Colonic mucosa (tissue), 4 donors: ENCODE data around the gene EMILIN2. TPM values are rescaled to one million over a fixed set of nuclear protein-coding genes. Genes with fewer than 3 reads are reported as not detected.
"Not testable (repeated sequence)": the region's sequence is repeated elsewhere in the genome, so short reads cannot be mapped to it uniquely, and the experiment has no call there.

Source experiments
- DNase-seq: peaks from one replicate; pipeline ENCODE4 v3.0.0-alpha.2; 2020
- H3K27ac ChIP-seq: fragments of 200-600 bp; one replicate; pipeline ENCODE4 v1.8.0; 2021
- H3K27me3 ChIP-seq: fragments of 200-600 bp; one replicate; pipeline ENCODE4 v1.8.0; 2021
- H3K36me3 ChIP-seq: fragments of 200-600 bp; one replicate; pipeline ENCODE4 v1.8.0; 2021
- H3K4me1 ChIP-seq: fragments of 200-600 bp; one replicate; pipeline ENCODE4 v1.8.0; 2021; ENCODE audit warnings: mild to moderate bottlenecking
- H3K4me3 ChIP-seq: fragments of 200-600 bp; one replicate; pipeline ENCODE4 v1.8.0; 2021
- H3K9ac ChIP-seq, 2 donors: one replicate each; pipeline ENCODE4 v1.7.0; 2013; ENCODE audit warnings: control low read depth in 2 of 2, low read depth in 2 of 2, low read length in 2 of 2
- H3K9me3 ChIP-seq: fragments of 200-600 bp; one replicate; pipeline ENCODE4 v1.8.0; 2021
- intact Hi-C: fragments of 100-400 bp; cut with DNase I; formaldehyde crosslinking; loops from one replicate; pipeline ENCODE4 v1.14.1; 2022
- total RNA-seq, 2 donors: library from RNA; stranded (reverse); fragmentation: NEBNext Ultra II Directional in 1 of 2; extraction: Animal tissue kit (Norgen Biotek cat#: 25700) in 1 of 2; gene quantifications; one replicate each; pipeline ENCODE4 v1.2.1, GENCODE V29; 2021
- TF ChIP-seq, protein P1 (sequence below): fragments of 200-600 bp; IDR thresholded peaks from one replicate; pipeline ENCODE4 v1.8.0; 2022; ENCODE audit warnings: antibody characterized with exemption, mild to moderate bottlenecking
- donor health status: healthy.
- donor health status: DM: no; HTN: no; CAD: no.
- donor health status: DM: no; HTN: no; CAD: no.

EMILIN2 gene
- total RNA-seq, 2 donors from 2014 or later: 17.0 to 23.2 TPM

DNA sequence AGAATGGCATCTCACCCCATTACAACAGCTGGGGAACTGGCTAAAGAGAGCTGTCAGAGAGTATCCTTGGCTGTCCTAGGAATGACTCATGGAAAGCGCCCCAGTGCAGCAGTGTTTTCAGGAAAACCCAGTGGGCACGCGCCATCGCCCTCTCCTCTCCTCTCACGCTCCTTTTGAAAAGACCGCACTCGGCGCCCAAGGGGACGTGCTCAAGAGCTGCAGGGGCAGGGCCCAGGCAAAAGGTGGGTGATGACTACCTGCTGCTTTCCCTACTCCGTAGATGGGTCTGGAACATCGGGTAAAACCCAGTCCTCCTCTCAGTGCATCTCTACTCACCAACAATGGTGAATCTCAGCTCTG is 68.1 kb downstream of the EMILIN2 start:
- no peaks in the 10 kb centered on the region for H3K36me3 ChIP-seq
- TF ChIP-seq, protein P1, sequence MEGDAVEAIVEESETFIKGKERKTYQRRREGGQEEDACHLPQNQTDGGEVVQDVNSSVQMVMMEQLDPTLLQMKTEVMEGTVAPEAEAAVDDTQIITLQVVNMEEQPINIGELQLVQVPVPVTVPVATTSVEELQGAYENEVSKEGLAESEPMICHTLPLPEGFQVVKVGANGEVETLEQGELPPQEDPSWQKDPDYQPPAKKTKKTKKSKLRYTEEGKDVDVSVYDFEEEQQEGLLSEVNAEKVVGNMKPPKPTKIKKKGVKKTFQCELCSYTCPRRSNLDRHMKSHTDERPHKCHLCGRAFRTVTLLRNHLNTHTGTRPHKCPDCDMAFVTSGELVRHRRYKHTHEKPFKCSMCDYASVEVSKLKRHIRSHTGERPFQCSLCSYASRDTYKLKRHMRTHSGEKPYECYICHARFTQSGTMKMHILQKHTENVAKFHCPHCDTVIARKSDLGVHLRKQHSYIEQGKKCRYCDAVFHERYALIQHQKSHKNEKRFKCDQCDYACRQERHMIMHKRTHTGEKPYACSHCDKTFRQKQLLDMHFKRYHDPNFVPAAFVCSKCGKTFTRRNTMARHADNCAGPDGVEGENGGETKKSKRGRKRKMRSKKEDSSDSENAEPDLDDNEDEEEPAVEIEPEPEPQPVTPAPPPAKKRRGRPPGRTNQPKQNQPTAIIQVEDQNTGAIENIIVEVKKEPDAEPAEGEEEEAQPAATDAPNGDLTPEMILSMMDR: no peak
- DNase-seq: no peak
- H3K27me3 ChIP-seq: no peaks in the 10 kb centered on the region
- no peak overlapping the region for H3K27ac ChIP-seq
- H3K9ac ChIP-seq: no peak overlapping the region
- no peaks in the 10 kb centered on the region for H3K4me1 ChIP-seq
- intact Hi-C loops: no loop called here
- H3K4me3 ChIP-seq: no peak overlapping the region
- no peaks in the 10 kb centered on the region for H3K9me3 ChIP-seq

DNA sequence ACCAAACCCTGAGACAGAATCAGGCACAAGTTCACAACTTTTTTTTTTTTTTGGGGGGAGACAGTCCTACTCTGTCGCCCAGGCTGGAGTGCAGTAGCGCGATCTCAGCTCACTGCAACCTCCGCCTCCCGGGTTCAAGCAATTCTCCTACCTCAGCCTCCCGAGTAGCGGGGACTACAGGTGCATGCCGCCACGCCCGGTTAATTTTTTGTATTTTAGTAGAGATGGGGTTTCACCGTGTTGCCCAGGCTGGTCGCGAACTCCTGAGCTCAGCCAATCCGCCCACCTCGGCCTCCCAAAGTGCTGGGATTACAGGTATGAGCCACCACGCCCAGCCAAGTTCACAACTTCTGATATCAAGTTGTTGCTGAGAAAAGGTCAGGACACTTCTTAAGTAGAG is 68.7 kb downstream of the EMILIN2 start:
- intact Hi-C loops, H3K4me3 ChIP-seq, H3K27me3 ChIP-seq, H3K4me1 ChIP-seq, H3K9ac ChIP-seq, H3K36me3 ChIP-seq, H3K9me3 ChIP-seq, H3K27ac ChIP-seq, DNase-seq: not testable (repeated sequence)

DNA sequence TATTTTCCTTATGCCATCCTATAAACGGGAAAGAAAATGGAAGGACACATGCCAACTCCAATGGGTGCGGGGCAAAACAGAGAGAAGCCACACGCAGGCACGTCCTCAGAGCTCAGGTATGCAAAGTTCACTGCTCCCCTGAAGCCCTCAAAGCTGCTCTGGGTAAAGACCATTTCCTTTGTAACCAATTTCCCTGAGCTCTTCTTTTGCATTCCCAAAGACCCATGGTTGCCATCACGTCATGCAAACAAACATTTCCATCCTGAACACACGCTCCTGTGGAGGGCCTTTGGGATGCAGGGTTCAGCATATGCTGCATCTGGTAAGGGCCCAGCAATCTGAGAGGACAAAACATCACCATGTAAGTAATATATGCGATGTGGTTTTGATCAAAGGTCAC is 69.4 kb downstream of the EMILIN2 start:
- Histone ChIP-seq H3K36me3 (no peaks in the 10 kb centered on the region), H3K4me1 (no peaks in the 10 kb centered on the region), H3K9ac (no peak overlapping the region), H3K9me3 (no peaks in the 10 kb centered on the region), H3K27ac (peak overlapping the region; percentile 54), H3K27me3 (no peaks in the 10 kb centered on the region), H3K4me3 (no peak overlapping the region)
- intact Hi-C loops: no loop called here
- TF ChIP-seq, protein P1: no peak
- no peak for DNase-seq

DNA sequence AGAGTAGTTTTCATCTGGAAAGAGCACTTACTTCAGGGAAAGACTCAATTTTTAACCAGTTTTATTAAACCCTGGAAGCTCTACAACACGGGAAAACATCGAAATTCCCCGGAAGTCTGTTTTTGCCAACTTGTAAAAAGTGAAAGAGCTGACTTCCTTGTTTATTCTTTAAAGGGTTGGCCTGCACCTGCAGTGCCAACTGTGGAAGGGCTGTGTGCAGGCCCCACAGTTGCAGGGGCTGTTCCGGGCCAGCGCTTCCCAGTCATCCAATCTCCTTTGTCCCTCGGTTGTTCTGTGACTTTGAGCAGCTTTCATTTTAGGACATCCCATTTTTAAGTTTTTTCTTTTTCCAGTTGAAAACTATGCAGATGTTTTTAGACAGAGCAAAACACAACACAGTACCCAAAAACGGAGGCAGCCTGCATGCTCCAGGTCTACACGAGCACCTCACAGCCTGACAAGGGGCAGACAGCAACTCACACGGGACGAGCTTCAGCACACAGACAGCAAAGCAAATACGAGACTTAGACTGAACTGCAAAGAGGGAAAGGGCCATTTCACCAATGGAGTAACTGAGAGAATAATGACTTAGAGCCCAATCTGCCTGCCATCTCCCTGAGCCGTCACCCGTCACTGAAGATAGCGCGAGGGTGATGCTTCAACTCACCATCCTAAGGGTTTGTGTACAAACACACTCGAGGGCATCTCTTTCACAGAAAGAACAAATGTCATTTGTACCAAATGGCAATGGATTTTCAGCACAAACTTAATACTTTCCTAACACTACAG is 70.6 kb downstream of the EMILIN2 start:
- Histone ChIP-seq H3K27ac (peak overlapping the region; percentile 54), H3K4me1 (no peaks in the 10 kb centered on the region), H3K27me3 (no peaks in the 10 kb centered on the region), H3K4me3 (no peak overlapping the region), H3K9ac (no peak overlapping the region), H3K9me3 (no peaks in the 10 kb centered on the region), H3K36me3 (no peaks in the 10 kb centered on the region)
- intact Hi-C loops: no loop called here
- peak; percentile 50 for DNase-seq
- TF ChIP-seq, protein P1: no peak

DNA sequence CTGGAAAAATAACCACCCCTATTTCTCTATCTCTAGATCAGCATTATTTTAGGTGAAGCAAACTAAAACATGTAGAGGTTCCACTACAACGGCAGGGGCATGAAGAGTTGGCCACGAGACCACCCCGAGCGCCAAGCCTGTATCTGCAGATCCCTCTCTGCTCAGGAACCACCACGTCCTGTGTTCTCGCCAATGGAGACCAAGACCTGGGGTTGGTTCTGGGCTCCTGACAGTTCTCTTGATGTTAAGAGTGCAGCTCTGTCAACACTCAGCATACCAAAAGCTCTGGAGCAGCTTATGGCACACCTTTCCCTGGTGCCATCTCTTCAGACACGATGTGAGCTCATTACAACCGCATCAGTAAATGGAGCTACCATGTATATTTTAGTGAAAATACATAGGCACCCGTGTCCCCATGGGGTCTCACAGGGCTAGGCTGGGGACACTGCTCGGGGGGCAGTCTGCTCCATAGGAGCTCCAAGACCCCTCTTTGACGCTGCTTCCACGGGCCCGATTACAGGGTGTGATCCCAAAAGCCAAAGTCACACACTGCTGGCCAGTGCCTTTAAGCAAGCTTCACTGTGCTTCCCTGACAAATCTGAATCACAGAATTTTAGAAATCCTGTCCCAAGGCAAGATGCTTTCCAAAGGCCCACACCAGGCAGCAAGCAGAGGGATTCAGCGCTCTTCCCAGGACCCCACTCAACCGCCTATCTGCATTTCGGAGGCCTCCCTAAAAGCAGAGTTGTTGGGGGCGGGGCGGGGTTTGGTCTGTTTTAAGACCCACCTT is 72.2 kb downstream of the EMILIN2 start:
- Histone ChIP-seq H3K9me3 (no peaks in the 10 kb centered on the region), H3K4me3 (no peak overlapping the region), H3K36me3 (peaks cover 6% of the 10 kb centered on the region), H3K9ac (no peak overlapping the region), H3K27me3 (no peaks in the 10 kb centered on the region), H3K4me1 (no peaks in the 10 kb centered on the region), H3K27ac (no peak overlapping the region)
- TF ChIP-seq, protein P1: no peak
- DNase-seq: peak; percentile 27
- intact Hi-C loops: no loop called here

DNA sequence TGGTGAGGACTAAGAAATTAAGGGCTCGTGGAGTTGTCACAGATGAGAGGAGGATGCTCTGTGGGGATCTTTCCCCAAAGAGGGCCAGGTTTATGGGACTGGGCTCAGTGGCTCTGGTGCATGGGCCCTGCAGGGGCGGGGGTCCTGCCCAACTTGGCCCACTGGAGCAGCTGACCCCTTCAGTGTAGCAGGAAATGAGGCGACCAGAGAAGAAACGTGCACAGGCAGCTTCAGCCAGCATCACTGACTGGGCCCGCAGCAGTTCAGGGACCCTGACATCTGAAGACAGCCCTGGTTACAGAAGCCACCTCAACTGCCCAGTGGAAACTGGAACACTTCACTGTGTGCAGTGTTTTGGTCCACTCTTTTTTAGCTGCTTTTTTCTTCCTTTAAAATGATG is 72.8 kb downstream of the EMILIN2 start:
- Histone ChIP-seq H3K9ac (no peak overlapping the region), H3K4me1 (no peaks in the 10 kb centered on the region), H3K9me3 (no peaks in the 10 kb centered on the region), H3K36me3 (peaks cover 12% of the 10 kb centered on the region), H3K27ac (no peak overlapping the region), H3K4me3 (no peak overlapping the region), H3K27me3 (no peaks in the 10 kb centered on the region)
- DNase-seq: peak; percentile 16
- intact Hi-C loops: no loop called here
- TF ChIP-seq, protein P1: no peak
